ENCODE measurements around the gene TNS1. TPM values are rescaled to one million over a fixed set of nuclear protein-coding genes. Genes with fewer than 3 reads are reported as not detected.

The TNS1 gene
- total and polyA plus RNA-seq, 2 donors (not counting 1 experiment from before 2014, with no cell fraction given) = 0.10 to 0.86 TPM

GRCh38 chr2:217911283-217912097 lies 91.3 kb downstream of the TNS1 start:
- Histone ChIP-seq H3K4me1 (ENCODE audit: control insufficient read depth in 2 of 2, insufficient read depth in 2 of 2, low read length in 2 of 2) (no peaks in the 10 kb centered on the region), H3K27me3 (replicated peaks in 1 of 4; ENCODE audit: control extremely low read depth in 1 of 4, control insufficient read depth in 3 of 4, insufficient read depth in 4 of 4, low read length in 3 of 4) (peaks cover 0 to 5% (median 1%) of the 10 kb centered on the region in 4 experiments), H3K79me2 (ENCODE audit: control insufficient read depth, insufficient read depth, low read length) (no peaks in the 10 kb centered on the region), H4K20me1 (ENCODE audit: control insufficient read depth, insufficient read depth, low read length, poor library complexity, severe bottlenecking) (no peaks in the 10 kb centered on the region), H3K9me3 (ENCODE audit: control extremely low read depth in 1 of 3, control insufficient read depth in 2 of 3, insufficient read depth in 1 of 3, low read length in 2 of 3) (no peaks in the 10 kb centered on the region), H3K36me3 (replicated peaks in 1 of 2; ENCODE audit: control extremely low read depth in 1 of 2, control insufficient read depth in 1 of 2, extremely low read depth in 1 of 2, insufficient read depth in 2 of 2, low read length in 1 of 2) (no peaks in the 10 kb centered on the region), H3K27ac (ENCODE audit: low read length in 2 of 2) (no peak overlapping the region), H3K4me2 (replicated peaks; ENCODE audit: low read depth, low read length, poor library complexity, severe bottlenecking) (no peak overlapping the region), H3K9ac (ENCODE audit: low read length) (no peak overlapping the region), H2AFZ (ENCODE audit: insufficient read depth, low read depth, low read length, poor library complexity, severe bottlenecking) (no peak overlapping the region), H3K4me3 (ENCODE audit: control extremely low read depth in 1 of 5, extremely low read depth in 1 of 5, insufficient read depth in 1 of 5, low read depth in 2 of 5, low read length in 4 of 5) (no peak overlapping the region)
- intact Hi-C loops (cut with micrococcal nuclease) = no loop called here
- H3K4me1 Mint-ChIP-seq = no peaks in the 10 kb centered on the region
- POLR2A ChIA-PET = no interaction called here
- DNase-seq = no peak
- no peak for ATAC-seq (ENCODE audit: low read depth)
- H3K27ac Mint-ChIP-seq = no peak overlapping the region
- TF ChIP-seq EZH2 (IDR thresholded peaks at IDR 0.05; ENCODE audit: borderline replicate concordance, insufficient read depth, low read depth, low read length, poor library complexity, severe bottlenecking) (no peak), CTCF (IDR thresholded peaks at IDR 0.05) (no peak)
- CTCF ChIA-PET = no interaction called here
- H3K9me3 Mint-ChIP-seq (ENCODE audit: insufficient read depth) = no peaks in the 10 kb centered on the region
- H3K27me3 Mint-ChIP-seq = peaks cover 49% of the 10 kb centered on the region
- 71% methylated on average over 9 of the region's 9 CpGs for WGBS (ENCODE audit: insufficient coverage)
- no peak overlapping the region for H3K4me3 Mint-ChIP-seq

GRCh38 chr2:217910875-217911212 lies 92.0 kb downstream of the TNS1 start:
- Histone ChIP-seq H4K20me1 (ENCODE audit: control insufficient read depth, insufficient read depth, low read length, poor library complexity, severe bottlenecking) (no peaks in the 10 kb centered on the region), H3K27me3 (replicated peaks in 1 of 4; ENCODE audit: control extremely low read depth in 1 of 4, control insufficient read depth in 3 of 4, insufficient read depth in 4 of 4, low read length in 3 of 4) (peaks cover 0 to 10% (median 1%) of the 10 kb centered on the region in 4 experiments), H3K4me3 (ENCODE audit: control extremely low read depth in 1 of 5, extremely low read depth in 1 of 5, insufficient read depth in 1 of 5, low read depth in 2 of 5, low read length in 4 of 5) (no peak overlapping the region), H3K9ac (ENCODE audit: low read length) (no peak overlapping the region), H3K4me1 (ENCODE audit: control insufficient read depth in 2 of 2, insufficient read depth in 2 of 2, low read length in 2 of 2) (no peaks in the 10 kb centered on the region), H3K36me3 (replicated peaks in 1 of 2; ENCODE audit: control extremely low read depth in 1 of 2, control insufficient read depth in 1 of 2, extremely low read depth in 1 of 2, insufficient read depth in 2 of 2, low read length in 1 of 2) (no peaks in the 10 kb centered on the region), H3K4me2 (replicated peaks; ENCODE audit: low read depth, low read length, poor library complexity, severe bottlenecking) (no peak overlapping the region), H3K9me3 (ENCODE audit: control extremely low read depth in 1 of 3, control insufficient read depth in 2 of 3, insufficient read depth in 1 of 3, low read length in 2 of 3) (no peaks in the 10 kb centered on the region), H2AFZ (ENCODE audit: insufficient read depth, low read depth, low read length, poor library complexity, severe bottlenecking) (no peak overlapping the region), H3K27ac (ENCODE audit: low read length in 2 of 2) (no peak overlapping the region), H3K79me2 (ENCODE audit: control insufficient read depth, insufficient read depth, low read length) (no peaks in the 10 kb centered on the region)
- ATAC-seq (ENCODE audit: low read depth) (no peak), DNase-seq (no peak)
- ChIA-PET CTCF (no interaction called here), POLR2A (no interaction called here)
- Mint-ChIP-seq H3K4me3 (no peak overlapping the region), H3K4me1 (peaks cover 1% of the 10 kb centered on the region), H3K9me3 (ENCODE audit: insufficient read depth) (no peaks in the 10 kb centered on the region), H3K27ac (no peak overlapping the region), H3K27me3 (peaks cover 49% of the 10 kb centered on the region)
- TF ChIP-seq EZH2 (IDR thresholded peaks at IDR 0.05; ENCODE audit: borderline replicate concordance, insufficient read depth, low read depth, low read length, poor library complexity, severe bottlenecking) (no peak), CTCF (IDR thresholded peaks at IDR 0.05) (no peak)
- intact Hi-C loops (cut with micrococcal nuclease) = no loop called here

All from B cell (primary cell).